Measurements from ENCODE around the gene CDH13.

Gene CDH13

DNA sequence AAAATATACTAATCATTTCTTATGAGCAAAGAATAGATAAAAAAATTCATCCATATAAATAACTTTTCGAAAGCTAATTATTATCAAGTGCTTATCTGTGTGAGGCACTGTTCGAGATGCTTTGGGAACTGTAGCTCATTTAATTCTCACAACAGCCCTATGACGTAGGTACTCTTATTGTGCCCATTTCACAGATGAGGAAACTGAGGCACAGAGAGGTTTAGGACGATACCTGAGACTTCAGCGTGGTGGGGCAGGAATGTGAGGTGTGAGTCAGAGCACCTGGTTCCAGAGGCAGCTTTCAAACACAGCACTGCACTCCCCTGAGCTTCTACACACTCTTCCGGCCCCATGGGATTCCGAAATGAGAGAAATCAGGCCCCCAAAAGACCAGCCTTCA is 995.2 kb downstream of the CDH13 start:
- H3K27ac ChIP-seq (ENCODE audit: low read length): no peak overlapping the region
- H3K79me2 ChIP-seq (ENCODE audit: insufficient read depth, low read length): no peaks in the 10 kb centered on the region
- H3K4me3 ChIP-seq (ENCODE audit: low read depth in 1 of 2, low read length in 2 of 2): no peak overlapping the region
- no peaks in the 10 kb centered on the region for H3K4me1 ChIP-seq (ENCODE audit: insufficient read depth, low read length)
- H3K9me3 ChIP-seq (ENCODE audit: insufficient read depth, low read length, severe bottlenecking): no peaks in the 10 kb centered on the region
- H3K9ac ChIP-seq (ENCODE audit: low read depth, low read length): no peak overlapping the region
- H4K20me1 ChIP-seq (ENCODE audit: insufficient read depth, low read length): no peaks in the 10 kb centered on the region
- H3K4me2 ChIP-seq (ENCODE audit: insufficient read depth, low read length): no peak overlapping the region
- no peak overlapping the region for H2AFZ ChIP-seq (ENCODE audit: low read depth, low read length)
- ATAC-seq (ENCODE audit: insufficient read depth, low read depth) (no peak), DNase-seq (no peak)
- TF ChIP-seq, protein P1, sequence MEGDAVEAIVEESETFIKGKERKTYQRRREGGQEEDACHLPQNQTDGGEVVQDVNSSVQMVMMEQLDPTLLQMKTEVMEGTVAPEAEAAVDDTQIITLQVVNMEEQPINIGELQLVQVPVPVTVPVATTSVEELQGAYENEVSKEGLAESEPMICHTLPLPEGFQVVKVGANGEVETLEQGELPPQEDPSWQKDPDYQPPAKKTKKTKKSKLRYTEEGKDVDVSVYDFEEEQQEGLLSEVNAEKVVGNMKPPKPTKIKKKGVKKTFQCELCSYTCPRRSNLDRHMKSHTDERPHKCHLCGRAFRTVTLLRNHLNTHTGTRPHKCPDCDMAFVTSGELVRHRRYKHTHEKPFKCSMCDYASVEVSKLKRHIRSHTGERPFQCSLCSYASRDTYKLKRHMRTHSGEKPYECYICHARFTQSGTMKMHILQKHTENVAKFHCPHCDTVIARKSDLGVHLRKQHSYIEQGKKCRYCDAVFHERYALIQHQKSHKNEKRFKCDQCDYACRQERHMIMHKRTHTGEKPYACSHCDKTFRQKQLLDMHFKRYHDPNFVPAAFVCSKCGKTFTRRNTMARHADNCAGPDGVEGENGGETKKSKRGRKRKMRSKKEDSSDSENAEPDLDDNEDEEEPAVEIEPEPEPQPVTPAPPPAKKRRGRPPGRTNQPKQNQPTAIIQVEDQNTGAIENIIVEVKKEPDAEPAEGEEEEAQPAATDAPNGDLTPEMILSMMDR (IDR thresholded peaks at IDR 0.05; ENCODE audit: borderline replicate concordance, extremely low read depth, low read length, poor library complexity, severe bottlenecking): no peak
- no peak for TF ChIP-seq EZH2 (IDR thresholded peaks at IDR 0.05; ENCODE audit: borderline replicate concordance, low read depth, low read length, severe bottlenecking)
- H3K27me3 ChIP-seq (ENCODE audit: insufficient read depth, low read length, poor library complexity): no peaks in the 10 kb centered on the region
- H3K36me3 ChIP-seq (ENCODE audit: insufficient read depth, low read length): no peaks in the 10 kb centered on the region

DNA sequence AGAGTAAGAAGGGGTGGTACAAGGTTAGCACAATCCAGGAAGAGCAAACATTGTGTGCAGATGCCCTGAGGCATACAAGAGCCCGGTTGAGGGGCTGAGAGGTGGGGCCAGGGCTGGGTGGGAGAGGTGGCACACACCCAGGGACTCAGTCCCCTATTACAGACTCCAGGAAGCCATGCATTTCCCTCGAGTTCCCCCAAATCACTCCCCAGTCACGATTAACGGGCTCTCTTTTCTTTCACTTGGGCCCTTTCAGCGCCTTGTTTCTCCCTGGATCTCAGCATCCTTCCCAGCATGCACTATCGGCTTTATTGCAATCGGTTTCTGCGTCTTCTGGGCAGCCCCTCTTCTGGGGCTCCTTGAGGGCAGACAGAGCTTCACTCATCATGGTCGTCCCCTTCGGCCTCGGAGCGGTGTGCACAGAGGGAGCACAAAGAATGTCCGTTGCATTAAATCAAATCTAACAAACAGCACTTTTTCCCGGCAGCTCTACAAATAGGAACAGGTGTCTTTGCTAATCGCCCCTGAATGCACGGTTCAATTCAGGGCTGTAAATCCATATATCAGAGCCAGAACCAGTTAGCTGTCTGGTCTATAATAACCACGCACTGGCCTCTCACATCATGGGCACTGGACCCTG is 996.4 kb downstream of the CDH13 start:
- H3K27me3 ChIP-seq (ENCODE audit: insufficient read depth, low read length, poor library complexity): no peaks in the 10 kb centered on the region
- TF ChIP-seq, protein P1 (IDR thresholded peaks at IDR 0.05; ENCODE audit: borderline replicate concordance, extremely low read depth, low read length, poor library complexity, severe bottlenecking): no peak
- TF ChIP-seq EZH2 (IDR thresholded peaks at IDR 0.05; ENCODE audit: borderline replicate concordance, low read depth, low read length, severe bottlenecking): no peak

DNA sequence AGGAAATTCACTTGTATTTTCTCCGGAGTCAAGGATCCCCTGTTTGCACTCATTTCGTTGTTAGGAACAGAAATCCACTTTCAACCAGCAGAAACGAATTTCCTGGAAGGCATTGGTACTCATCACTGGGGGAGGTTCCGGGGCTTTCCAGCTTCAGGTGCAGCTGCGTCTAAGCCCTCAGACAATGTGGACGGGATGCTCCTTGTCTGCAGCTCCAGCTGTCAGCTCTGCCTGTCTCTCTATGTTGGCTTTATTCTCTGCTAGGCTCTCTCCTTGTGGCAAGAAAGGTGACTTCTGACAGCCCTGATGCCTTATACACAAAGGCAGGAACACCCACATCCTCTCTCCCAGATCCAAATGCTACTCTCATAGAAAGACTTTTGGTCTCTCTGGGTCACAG is 997.1 kb downstream of the CDH13 start:
- no peaks in the 10 kb centered on the region for H3K79me2 ChIP-seq (ENCODE audit: insufficient read depth, low read length)
- no peak for DNase-seq
- no peaks in the 10 kb centered on the region for H3K36me3 ChIP-seq (ENCODE audit: insufficient read depth, low read length)
- no peaks in the 10 kb centered on the region for H4K20me1 ChIP-seq (ENCODE audit: insufficient read depth, low read length)
- no peak overlapping the region for H3K27ac ChIP-seq (ENCODE audit: low read length)
- H3K4me3 ChIP-seq (ENCODE audit: low read depth in 1 of 2, low read length in 2 of 2): no peak overlapping the region
- no peak for TF ChIP-seq EZH2 (IDR thresholded peaks at IDR 0.05; ENCODE audit: borderline replicate concordance, low read depth, low read length, severe bottlenecking)
- TF ChIP-seq, protein P1 (IDR thresholded peaks at IDR 0.05; ENCODE audit: borderline replicate concordance, extremely low read depth, low read length, poor library complexity, severe bottlenecking): no peak
- H3K4me1 ChIP-seq (ENCODE audit: insufficient read depth, low read length): no peaks in the 10 kb centered on the region
- no peak overlapping the region for H2AFZ ChIP-seq (ENCODE audit: low read depth, low read length)
- no peaks in the 10 kb centered on the region for H3K27me3 ChIP-seq (ENCODE audit: insufficient read depth, low read length, poor library complexity)
- H3K9ac ChIP-seq (ENCODE audit: low read depth, low read length): no peak overlapping the region
- H3K9me3 ChIP-seq (ENCODE audit: insufficient read depth, low read length, severe bottlenecking): no peaks in the 10 kb centered on the region
- ATAC-seq (ENCODE audit: insufficient read depth, low read depth): no peak
- no peak overlapping the region for H3K4me2 ChIP-seq (ENCODE audit: insufficient read depth, low read length)

More for the DNA sequence above, 996.4 kb downstream of the CDH13 start:
- no peaks in the 10 kb centered on the region for H3K4me1 ChIP-seq (ENCODE audit: insufficient read depth, low read length)
- no peak overlapping the region for H2AFZ ChIP-seq (ENCODE audit: low read depth, low read length)
- no peak overlapping the region for H3K9ac ChIP-seq (ENCODE audit: low read depth, low read length)
- DNase-seq: no peak
- H3K4me3 ChIP-seq (ENCODE audit: low read depth in 1 of 2, low read length in 2 of 2): no peak overlapping the region
- no peak overlapping the region for H3K4me2 ChIP-seq (ENCODE audit: insufficient read depth, low read length)
- ATAC-seq (ENCODE audit: insufficient read depth, low read depth): no peak
- H4K20me1 ChIP-seq (ENCODE audit: insufficient read depth, low read length): no peaks in the 10 kb centered on the region
- no peaks in the 10 kb centered on the region for H3K79me2 ChIP-seq (ENCODE audit: insufficient read depth, low read length)
- no peak overlapping the region for H3K27ac ChIP-seq (ENCODE audit: low read length)
- no peaks in the 10 kb centered on the region for H3K9me3 ChIP-seq (ENCODE audit: insufficient read depth, low read length, severe bottlenecking)
- no peaks in the 10 kb centered on the region for H3K36me3 ChIP-seq (ENCODE audit: insufficient read depth, low read length)
